Measurements from ENCODE around the gene GUCD1. TPM values are rescaled to one million over a fixed set of nuclear protein-coding genes. Genes with fewer than 3 reads are reported as not detected.
A peak's percentile ranks its signal among the peaks of the same experiment; 100 is the strongest.

GUCD1 gene
- total and polyA plus RNA-seq, 2 of the 13 experiments (the other 11 are each of a cell fraction or from before 2014, with no cell fraction given): 128 to 245 TPM

- TF ChIP-seq IKZF4 (CRISPR knock-in tag; IDR thresholded peaks at IDR 0.05; ENCODE audit: borderline replicate concordance, low read depth, not compliant biosample characterization): peak; percentile 40
- TF ChIP-seq GFI1 (CRISPR knock-in tag; IDR thresholded peaks at IDR 0.05; ENCODE audit: borderline replicate concordance): peak; percentile 98
- no peak for TF ChIP-seq KAT7 (CRISPR knock-in tag; IDR thresholded peaks at IDR 0.05; ENCODE audit: borderline replicate concordance)
- 0 out of 2 replicates have a peak, but pooled peaks have one; percentile 33 for TF ChIP-seq SIX1 (CRISPR knock-in tag; IDR thresholded peaks at IDR 0.05; ENCODE audit: borderline replicate concordance)
- 0 out of 2 replicates have a peak, but pooled peaks have one; percentile 19 for TF ChIP-seq ZNF431 (CRISPR knock-in tag; IDR thresholded peaks at IDR 0.05; ENCODE audit: borderline replicate concordance, low read depth)
- TF ChIP-seq ELF3 (CRISPR knock-in tag; IDR thresholded peaks at IDR 0.05): peak; percentile 27; the same call in 1 of the 2 replicates
- TF ChIP-seq RXRB (CRISPR knock-in tag; IDR thresholded peaks at IDR 0.05; ENCODE audit: borderline replicate concordance): peak; percentile 74
- TF ChIP-seq, protein P1, sequence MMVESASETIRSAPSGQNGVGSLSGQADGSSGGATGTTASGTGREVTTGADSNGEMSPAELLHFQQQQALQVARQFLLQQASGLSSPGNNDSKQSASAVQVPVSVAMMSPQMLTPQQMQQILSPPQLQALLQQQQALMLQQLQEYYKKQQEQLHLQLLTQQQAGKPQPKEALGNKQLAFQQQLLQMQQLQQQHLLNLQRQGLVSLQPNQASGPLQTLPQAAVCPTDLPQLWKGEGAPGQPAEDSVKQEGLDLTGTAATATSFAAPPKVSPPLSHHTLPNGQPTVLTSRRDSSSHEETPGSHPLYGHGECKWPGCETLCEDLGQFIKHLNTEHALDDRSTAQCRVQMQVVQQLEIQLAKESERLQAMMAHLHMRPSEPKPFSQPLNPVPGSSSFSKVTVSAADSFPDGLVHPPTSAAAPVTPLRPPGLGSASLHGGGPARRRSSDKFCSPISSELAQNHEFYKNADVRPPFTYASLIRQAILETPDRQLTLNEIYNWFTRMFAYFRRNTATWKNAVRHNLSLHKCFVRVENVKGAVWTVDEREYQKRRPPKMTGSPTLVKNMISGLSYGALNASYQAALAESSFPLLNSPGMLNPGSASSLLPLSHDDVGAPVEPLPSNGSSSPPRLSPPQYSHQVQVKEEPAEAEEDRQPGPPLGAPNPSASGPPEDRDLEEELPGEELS (CRISPR knock-in tag; IDR thresholded peaks at IDR 0.05): peak; percentile 84
- peak; percentile 68; the same call in 1 of the 2 replicates for TF ChIP-seq PAF1 (CRISPR knock-in tag; IDR thresholded peaks at IDR 0.05)
- TF ChIP-seq, protein P2, sequence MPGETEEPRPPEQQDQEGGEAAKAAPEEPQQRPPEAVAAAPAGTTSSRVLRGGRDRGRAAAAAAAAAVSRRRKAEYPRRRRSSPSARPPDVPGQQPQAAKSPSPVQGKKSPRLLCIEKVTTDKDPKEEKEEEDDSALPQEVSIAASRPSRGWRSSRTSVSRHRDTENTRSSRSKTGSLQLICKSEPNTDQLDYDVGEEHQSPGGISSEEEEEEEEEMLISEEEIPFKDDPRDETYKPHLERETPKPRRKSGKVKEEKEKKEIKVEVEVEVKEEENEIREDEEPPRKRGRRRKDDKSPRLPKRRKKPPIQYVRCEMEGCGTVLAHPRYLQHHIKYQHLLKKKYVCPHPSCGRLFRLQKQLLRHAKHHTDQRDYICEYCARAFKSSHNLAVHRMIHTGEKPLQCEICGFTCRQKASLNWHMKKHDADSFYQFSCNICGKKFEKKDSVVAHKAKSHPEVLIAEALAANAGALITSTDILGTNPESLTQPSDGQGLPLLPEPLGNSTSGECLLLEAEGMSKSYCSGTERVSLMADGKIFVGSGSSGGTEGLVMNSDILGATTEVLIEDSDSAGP (CRISPR knock-in tag; IDR thresholded peaks at IDR 0.05; ENCODE audit: borderline replicate concordance): peak; percentile 48; the same call in 1 of the 2 replicates
- TF ChIP-seq TGIF2 (CRISPR knock-in tag; IDR thresholded peaks at IDR 0.05): peak; percentile 23; the same call in 1 of the 2 replicates
- no peak for TF ChIP-seq ZNF234 (CRISPR knock-in tag; conservative IDR thresholded peaks at IDR 0.05)
- TF ChIP-seq ZNF597 (CRISPR knock-in tag; IDR thresholded peaks at IDR 0.05): no peak
- TF ChIP-seq ZNF142 (CRISPR knock-in tag; IDR thresholded peaks at IDR 0.05): peak; percentile 51
- peak; percentile 79 for TF ChIP-seq NR2F2 (IDR thresholded peaks at IDR 0.05; ENCODE audit: borderline replicate concordance, low read depth)
- peak; percentile 69 for TF ChIP-seq POLR2AphosphoS5 (IDR thresholded peaks at IDR 0.05; ENCODE audit: low read depth, low read length)
- TF ChIP-seq ISL2 (CRISPR knock-in tag; IDR thresholded peaks at IDR 0.05): 0 out of 2 replicates have a peak, but pooled peaks have one; percentile 38
- TF ChIP-seq ZNF264 (CRISPR knock-in tag; IDR thresholded peaks at IDR 0.05): no peak
- TF ChIP-seq GABPB1 (CRISPR knock-in tag; IDR thresholded peaks at IDR 0.05): peak; percentile 65
These were observed 39.1 kb upstream of the GUCD1 start (continued) for GRCh38 chr22:24593836-24594568.
